GM23338 (cell line): ENCODE results near the gene TRPM2.

Experiments used
- EZH2phosphoT487 ChIP-seq: fragments of 200-600 bp; sonication (generic); IDR thresholded peaks from one replicate; pipeline ENCODE4 v1.8.1; 2018; ENCODE audit warnings: antibody characterized with exemption; ENCODE audit not compliant: unreplicated experiment
- JUNB ChIP-seq: IDR thresholded peaks from one replicate; pipeline ENCODE4 v1.6.1; 2016; ENCODE audit warnings: antibody characterized with exemption; ENCODE audit not compliant: unreplicated experiment
- TF ChIP-seq, protein P1 (sequence below): IDR thresholded peaks from one replicate; pipeline ENCODE4 v1.6.1; 2018; ENCODE audit warnings: antibody characterized with exemption; ENCODE audit not compliant: unreplicated experiment
- TF ChIP-seq, protein P2 (sequence below), 2 experiments: fragments of 200-600 bp in 1 of 2; sonication (generic) in 1 of 2; conservative IDR thresholded peaks; 2 replicates each; pipeline versions ENCODE4 v1.5.1 to v1.6.1; 2016 to 2017; ENCODE audit warnings: antibody characterized with exemption in 2 of 2, low read depth in 2 of 2, mild to moderate bottlenecking in 2 of 2, moderate library complexity in 1 of 2

DNA sequence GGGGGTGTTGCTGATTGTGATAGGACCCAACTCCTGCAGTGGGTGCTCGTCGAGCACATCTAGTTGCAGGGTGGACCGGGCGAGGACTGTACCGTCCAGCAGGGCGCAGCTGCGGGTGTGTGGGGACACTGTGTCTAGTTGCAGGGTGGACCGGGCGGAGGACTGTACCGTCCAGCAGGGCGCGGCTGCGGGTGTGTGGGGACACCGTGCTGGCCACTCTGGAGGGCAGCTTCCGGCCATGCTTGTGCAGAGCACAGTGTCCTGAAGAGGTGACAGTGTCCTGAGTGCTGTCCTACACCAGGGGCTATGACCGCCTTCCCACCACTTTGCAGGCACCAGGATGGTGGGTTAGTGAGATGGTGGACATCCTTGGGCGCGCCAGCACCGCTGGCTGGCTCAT lies 4.6 kb upstream of the TRPM2 start:
- TF ChIP-seq, protein P1, sequence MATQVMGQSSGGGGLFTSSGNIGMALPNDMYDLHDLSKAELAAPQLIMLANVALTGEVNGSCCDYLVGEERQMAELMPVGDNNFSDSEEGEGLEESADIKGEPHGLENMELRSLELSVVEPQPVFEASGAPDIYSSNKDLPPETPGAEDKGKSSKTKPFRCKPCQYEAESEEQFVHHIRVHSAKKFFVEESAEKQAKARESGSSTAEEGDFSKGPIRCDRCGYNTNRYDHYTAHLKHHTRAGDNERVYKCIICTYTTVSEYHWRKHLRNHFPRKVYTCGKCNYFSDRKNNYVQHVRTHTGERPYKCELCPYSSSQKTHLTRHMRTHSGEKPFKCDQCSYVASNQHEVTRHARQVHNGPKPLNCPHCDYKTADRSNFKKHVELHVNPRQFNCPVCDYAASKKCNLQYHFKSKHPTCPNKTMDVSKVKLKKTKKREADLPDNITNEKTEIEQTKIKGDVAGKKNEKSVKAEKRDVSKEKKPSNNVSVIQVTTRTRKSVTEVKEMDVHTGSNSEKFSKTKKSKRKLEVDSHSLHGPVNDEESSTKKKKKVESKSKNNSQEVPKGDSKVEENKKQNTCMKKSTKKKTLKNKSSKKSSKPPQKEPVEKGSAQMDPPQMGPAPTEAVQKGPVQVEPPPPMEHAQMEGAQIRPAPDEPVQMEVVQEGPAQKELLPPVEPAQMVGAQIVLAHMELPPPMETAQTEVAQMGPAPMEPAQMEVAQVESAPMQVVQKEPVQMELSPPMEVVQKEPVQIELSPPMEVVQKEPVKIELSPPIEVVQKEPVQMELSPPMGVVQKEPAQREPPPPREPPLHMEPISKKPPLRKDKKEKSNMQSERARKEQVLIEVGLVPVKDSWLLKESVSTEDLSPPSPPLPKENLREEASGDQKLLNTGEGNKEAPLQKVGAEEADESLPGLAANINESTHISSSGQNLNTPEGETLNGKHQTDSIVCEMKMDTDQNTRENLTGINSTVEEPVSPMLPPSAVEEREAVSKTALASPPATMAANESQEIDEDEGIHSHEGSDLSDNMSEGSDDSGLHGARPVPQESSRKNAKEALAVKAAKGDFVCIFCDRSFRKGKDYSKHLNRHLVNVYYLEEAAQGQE, result no peak
- TF ChIP-seq, protein P2, sequence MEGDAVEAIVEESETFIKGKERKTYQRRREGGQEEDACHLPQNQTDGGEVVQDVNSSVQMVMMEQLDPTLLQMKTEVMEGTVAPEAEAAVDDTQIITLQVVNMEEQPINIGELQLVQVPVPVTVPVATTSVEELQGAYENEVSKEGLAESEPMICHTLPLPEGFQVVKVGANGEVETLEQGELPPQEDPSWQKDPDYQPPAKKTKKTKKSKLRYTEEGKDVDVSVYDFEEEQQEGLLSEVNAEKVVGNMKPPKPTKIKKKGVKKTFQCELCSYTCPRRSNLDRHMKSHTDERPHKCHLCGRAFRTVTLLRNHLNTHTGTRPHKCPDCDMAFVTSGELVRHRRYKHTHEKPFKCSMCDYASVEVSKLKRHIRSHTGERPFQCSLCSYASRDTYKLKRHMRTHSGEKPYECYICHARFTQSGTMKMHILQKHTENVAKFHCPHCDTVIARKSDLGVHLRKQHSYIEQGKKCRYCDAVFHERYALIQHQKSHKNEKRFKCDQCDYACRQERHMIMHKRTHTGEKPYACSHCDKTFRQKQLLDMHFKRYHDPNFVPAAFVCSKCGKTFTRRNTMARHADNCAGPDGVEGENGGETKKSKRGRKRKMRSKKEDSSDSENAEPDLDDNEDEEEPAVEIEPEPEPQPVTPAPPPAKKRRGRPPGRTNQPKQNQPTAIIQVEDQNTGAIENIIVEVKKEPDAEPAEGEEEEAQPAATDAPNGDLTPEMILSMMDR (conservative IDR thresholded peaks at IDR 0.05; ENCODE audit: low read depth in 2 of 2), result no peak
- TF ChIP-seq JUNB, result no peak
- no peak for TF ChIP-seq EZH2phosphoT487
